HepG2 (cell line): ENCODE measurements around the gene ACAT2. TPM values are rescaled to one million over a fixed set of nuclear protein-coding genes. Genes with fewer than 3 reads are reported as not detected.

Source experiments
- CCAR2 ChIP-seq: fragments of 200-400 bp; formaldehyde crosslinking; optimal IDR thresholded peaks from 2 replicates; pipeline ENCODE3; 2018; ENCODE audit warnings: low read depth, mild to moderate bottlenecking, low read length, moderate library complexity
- CERS6 ChIP-seq: sonication (generic); formaldehyde crosslinking; IDR thresholded peaks from 2 replicates; pipeline ENCODE4 v1.5.0; 2020; ENCODE audit warnings: missing genetic modification reagents
- CHCHD3 ChIP-seq: sonication (generic); formaldehyde crosslinking; IDR thresholded peaks from 2 replicates; pipeline ENCODE4 v1.8.0; 2022; ENCODE audit warnings: mild to moderate bottlenecking, missing genetic modification reagents, moderate library complexity
- FOXO1 ChIP-seq: sonication (generic); formaldehyde crosslinking; IDR thresholded peaks from 2 replicates; pipeline ENCODE4 v1.4.0; 2020; ENCODE audit warnings: missing genetic modification reagents
- JUNB ChIP-seq: sonication (generic); formaldehyde crosslinking; IDR thresholded peaks from 2 replicates; pipeline ENCODE4 v1.8.0; 2022; ENCODE audit warnings: missing genetic modification reagents, mild to moderate bottlenecking, borderline replicate concordance
- MTA3 ChIP-seq: sonication (generic); formaldehyde crosslinking; IDR thresholded peaks from 2 replicates; pipeline ENCODE4 v1.4.0; 2020; ENCODE audit warnings: missing genetic modification reagents
- TAF1 ChIP-seq: sonication (generic); formaldehyde crosslinking; IDR thresholded peaks from 2 replicates; pipeline ENCODE4 v1.4.0; 2020; ENCODE audit warnings: missing genetic modification reagents
- TCF12 ChIP-seq, 2 experiments: fragments of 450-650 bp in 1 of 2; sonication (generic) in 1 of 2; formaldehyde crosslinking in 1 of 2; IDR thresholded peaks; 2 replicates each; pipeline versions ENCODE4 v1.6.1 to v1.8.0; 2017 to 2022; ENCODE audit warnings: antibody characterized with exemption in 1 of 2, mild to moderate bottlenecking in 1 of 2, missing genetic modification reagents in 1 of 2, moderate library complexity in 1 of 2
- ZBED4 ChIP-seq: sonication (generic); formaldehyde crosslinking; IDR thresholded peaks from 2 replicates; pipeline ENCODE4 v1.4.0; 2020; ENCODE audit warnings: missing genetic modification reagents, borderline replicate concordance
- ZNF138 ChIP-seq: sonication (generic); formaldehyde crosslinking; IDR thresholded peaks from 2 replicates; pipeline ENCODE4 v1.5.0; 2020; ENCODE audit warnings: mild to moderate bottlenecking, low read depth, missing genetic modification reagents
- ZNF230 ChIP-seq: sonication (generic); formaldehyde crosslinking; IDR thresholded peaks from 2 replicates; pipeline ENCODE4 v1.4.0; 2020; ENCODE audit warnings: mild to moderate bottlenecking, missing genetic modification reagents
- ZNF337 ChIP-seq: sonication (generic); formaldehyde crosslinking; IDR thresholded peaks from 2 replicates; pipeline ENCODE4 v1.5.1; 2020; ENCODE audit warnings: missing genetic modification reagents, low read depth, mild to moderate bottlenecking, borderline replicate concordance
- ZNF468 ChIP-seq: sonication (generic); formaldehyde crosslinking; IDR thresholded peaks from 2 replicates; pipeline ENCODE4 v1.8.0; 2022; ENCODE audit warnings: mild to moderate bottlenecking, moderate library complexity, missing genetic modification reagents
- ZNF552 ChIP-seq: sonication (generic); formaldehyde crosslinking; IDR thresholded peaks from 2 replicates; pipeline ENCODE4 v1.9.0; 2022; ENCODE audit warnings: missing genetic modification reagents, mild to moderate bottlenecking, borderline replicate concordance
- ZNF639 ChIP-seq: conservative IDR thresholded peaks from 2 replicates; pipeline ENCODE4 v1.6.1; 2018; ENCODE audit warnings: missing genetic modification reagents
- ZNF713 ChIP-seq: sonication (generic); formaldehyde crosslinking; IDR thresholded peaks from 2 replicates; pipeline ENCODE4 v1.4.0; 2020; ENCODE audit warnings: mild to moderate bottlenecking, missing genetic modification reagents
- ZSCAN9 ChIP-seq: IDR thresholded peaks from 2 replicates; pipeline ENCODE4 v1.6.1; 2016; ENCODE audit warnings: borderline replicate concordance
- polyA plus RNA-seq, 8 experiments: library from polyadenylated mRNA; depleted of rRNA in 3 of 8; stranded (reverse) in 7 of 8; unstranded in 1 of 8; fragments of >200 nt; fragmentation: Illumina TruSeq in 4 of 8; extraction: Trizol in 4 of 8; gene quantifications; 2 replicates each; pipeline versions ENCODE4 v1.2.1 to v1.2.3, GENCODE V29; 2011 to 2016; ENCODE audit warnings: low read depth in 4 of 8, missing spikeins in 1 of 8, mixed read lengths in 1 of 8; ENCODE audit not compliant: insufficient read depth in 1 of 8
- total RNA-seq, 5 experiments: library from RNA; depleted of rRNA; stranded (reverse); fragments of >200 nt; fragmentation: Illumina TruSeq; extraction: Trizol; gene quantifications; 2 replicates each; pipeline ENCODE4 v1.2.3, GENCODE V29; 2016; ENCODE audit warnings: low read depth in 1 of 5
- TF ChIP-seq, protein P1 (sequence below): sonication (generic); formaldehyde crosslinking; IDR thresholded peaks from 2 replicates; pipeline ENCODE4 v1.8.1; 2022; ENCODE audit warnings: low read depth, mild to moderate bottlenecking, missing genetic modification reagents
- TF ChIP-seq, protein P2 (sequence below): sonication (generic); formaldehyde crosslinking; IDR thresholded peaks from 2 replicates; pipeline ENCODE4 v1.5.1; 2020; ENCODE audit warnings: missing genetic modification reagents, mild to moderate bottlenecking, borderline replicate concordance

The ACAT2 gene
- total and polyA plus RNA-seq, 2 of the 13 experiments (the other 11 are each of a cell fraction or from before 2014, with no cell fraction given) = 121 to 534 TPM

DNA sequence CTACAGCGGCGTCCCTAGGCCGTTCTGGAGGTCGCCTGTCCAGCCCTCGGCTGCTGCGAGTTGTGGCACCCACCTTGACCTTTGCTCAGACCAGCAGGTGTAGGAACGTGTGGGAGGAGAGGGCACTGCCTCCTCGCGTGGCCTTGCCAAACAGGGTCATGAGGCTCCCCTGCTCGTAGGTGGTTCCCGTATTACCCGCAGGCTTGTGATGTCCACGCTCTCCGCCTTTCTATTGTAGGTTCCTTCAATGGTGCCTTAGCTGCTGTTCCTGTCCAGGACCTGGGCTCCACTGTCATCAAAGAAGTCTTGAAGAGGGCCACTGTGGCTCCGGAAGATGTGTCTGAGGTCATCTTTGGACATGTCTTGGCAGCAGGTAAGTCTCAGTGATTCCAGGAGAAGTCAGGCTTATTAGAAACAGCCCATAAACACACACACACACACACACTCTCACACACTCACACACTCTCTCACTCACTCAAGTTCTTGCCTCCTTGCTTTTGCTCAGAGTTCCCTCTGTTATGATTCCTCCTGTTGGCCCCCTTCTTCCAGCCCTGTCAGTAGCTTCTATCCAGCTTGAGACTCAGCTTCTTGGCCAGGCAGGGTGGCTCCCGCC, 942 bp downstream of the ACAT2 start (continued):
- no peak for TF ChIP-seq ZBED4 (CRISPR knock-in tag)
- peak; percentile 74 for TF ChIP-seq FOXO1
- no peak for TF ChIP-seq CCAR2
- TF ChIP-seq TCF12 (IDR thresholded peaks at IDR 0.05) = no peak
- 0 out of 2 replicates have a peak, but pooled peaks have one; percentile 1 for TF ChIP-seq TCF12 (CRISPR knock-in tag; IDR thresholded peaks at IDR 0.05)
- TF ChIP-seq ZNF138 (CRISPR knock-in tag) = no peak; the same call in 1 of the 2 replicates
- TF ChIP-seq JUNB (CRISPR knock-in tag) = no peak; the same call in 1 of the 2 replicates
- peak; percentile 78; the same call in 1 of the 2 replicates for TF ChIP-seq ZNF337 (CRISPR knock-in tag)
- TF ChIP-seq TAF1 (CRISPR knock-in tag) = no peak
- no peak for TF ChIP-seq MTA3
- TF ChIP-seq ZNF639 (CRISPR knock-in tag) = 0 out of 2 replicates have a peak, but pooled peaks have one; percentile 1
- no peak for TF ChIP-seq ZNF230 (CRISPR knock-in tag)
- peak; percentile 87; the same call in 1 of the 2 replicates for TF ChIP-seq CERS6 (CRISPR knock-in tag)
- 0 out of 2 replicates have a peak, but pooled peaks have one; percentile 70 for TF ChIP-seq ZNF552 (CRISPR knock-in tag)
- TF ChIP-seq, protein P1, sequence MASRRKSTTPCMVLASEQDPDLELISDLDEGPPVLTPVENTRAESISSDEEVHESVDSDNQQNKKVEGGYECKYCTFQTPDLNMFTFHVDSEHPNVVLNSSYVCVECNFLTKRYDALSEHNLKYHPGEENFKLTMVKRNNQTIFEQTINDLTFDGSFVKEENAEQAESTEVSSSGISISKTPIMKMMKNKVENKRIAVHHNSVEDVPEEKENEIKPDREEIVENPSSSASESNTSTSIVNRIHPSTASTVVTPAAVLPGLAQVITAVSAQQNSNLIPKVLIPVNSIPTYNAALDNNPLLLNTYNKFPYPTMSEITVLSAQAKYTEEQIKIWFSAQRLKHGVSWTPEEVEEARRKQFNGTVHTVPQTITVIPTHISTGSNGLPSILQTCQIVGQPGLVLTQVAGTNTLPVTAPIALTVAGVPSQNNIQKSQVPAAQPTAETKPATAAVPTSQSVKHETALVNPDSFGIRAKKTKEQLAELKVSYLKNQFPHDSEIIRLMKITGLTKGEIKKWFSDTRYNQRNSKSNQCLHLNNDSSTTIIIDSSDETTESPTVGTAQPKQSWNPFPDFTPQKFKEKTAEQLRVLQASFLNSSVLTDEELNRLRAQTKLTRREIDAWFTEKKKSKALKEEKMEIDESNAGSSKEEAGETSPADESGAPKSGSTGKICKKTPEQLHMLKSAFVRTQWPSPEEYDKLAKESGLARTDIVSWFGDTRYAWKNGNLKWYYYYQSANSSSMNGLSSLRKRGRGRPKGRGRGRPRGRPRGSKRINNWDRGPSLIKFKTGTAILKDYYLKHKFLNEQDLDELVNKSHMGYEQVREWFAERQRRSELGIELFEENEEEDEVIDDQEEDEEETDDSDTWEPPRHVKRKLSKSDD = peak; percentile 96
- peak; percentile 67; the same call in 1 of the 2 replicates for TF ChIP-seq CHCHD3 (CRISPR knock-in tag)
- TF ChIP-seq ZNF468 (CRISPR knock-in tag) = peak; percentile 98
- TF ChIP-seq, protein P2, sequence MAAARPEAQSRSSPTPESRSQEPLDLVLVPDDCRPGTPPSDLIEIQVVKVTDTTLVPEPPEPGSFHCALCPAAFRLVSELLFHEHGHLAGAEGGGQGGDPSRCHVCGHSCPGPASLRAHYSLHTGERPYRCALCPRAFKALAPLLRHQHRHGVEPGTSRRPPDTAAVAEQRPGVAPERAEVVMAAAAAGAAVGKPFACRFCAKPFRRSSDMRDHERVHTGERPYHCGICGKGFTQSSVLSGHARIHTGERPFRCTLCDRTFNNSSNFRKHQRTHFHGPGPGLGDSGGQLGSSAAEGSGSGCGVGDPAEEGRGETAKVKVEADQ (CRISPR knock-in tag) = 0 out of 2 replicates have a peak, but pooled peaks have one; percentile 59
- peak; percentile 14; the same call in 1 of the 2 replicates for TF ChIP-seq ZSCAN9 (CRISPR knock-in tag)
- TF ChIP-seq ZNF713 = no peak
